A673 (cell line): ENCODE measurements around the gene NEK7.

ENCODE experiments used
- CTCF ChIP-seq: fragments of 300-800, 200-600 bp; sonication (generic); conservative IDR thresholded peaks from 2 replicates; pipeline ENCODE4 v1.5.1; 2017; ENCODE audit warnings: low read depth, mild to moderate bottlenecking, antibody characterized with exemption, low read length, moderate library complexity, mixed read lengths
- EZH2 ChIP-seq: fragments of 200-600 bp; sonication (generic); IDR thresholded peaks from 2 replicates; pipeline ENCODE4 v1.6.1; 2017; ENCODE audit warnings: borderline replicate concordance, low read depth, mild to moderate bottlenecking, mixed read lengths, antibody characterized with exemption, low read length; ENCODE audit not compliant: poor library complexity, severe bottlenecking

- TF ChIP-seq EZH2 (no peak), CTCF (no peak)
Observed at GRCh38 chr1:198268784-198269645, 112.2 kb downstream of the NEK7 start.
